Measurements from ENCODE around the gene RNF150. TPM values are rescaled to one million over a fixed set of nuclear protein-coding genes. Genes with fewer than 3 reads are reported as not detected.
"Not testable (repeated sequence)": the region's sequence is repeated elsewhere in the genome, so short reads cannot be mapped to it uniquely, and the experiment has no call there.

Gene RNF150
- total RNA-seq, 1 experiment from 2014 or later, result 0.15 TPM

GRCh38 chr4:141170671-141171070 lies 37.4 kb upstream of the RNF150 start:
- no peaks in the 10 kb centered on the region for H3K4me1 ChIP-seq (replicated peaks; ENCODE audit: insufficient read depth)
- no TSS peak for BruUV-seq (replicated peaks)
- no peaks in the 10 kb centered on the region for H3K27me3 ChIP-seq (ENCODE audit: insufficient read depth, low read depth)
- no peaks in the 10 kb centered on the region for H3K9me2 ChIP-seq (ENCODE audit: insufficient read depth)
- no peaks in the 10 kb centered on the region for H4K20me1 ChIP-seq (ENCODE audit: insufficient read depth)
- H3K79me2 ChIP-seq (ENCODE audit: low read depth), result no peaks in the 10 kb centered on the region
- intact Hi-C loops (cut with micrococcal nuclease; ENCODE audit: unreplicated experiment), result no loop called here
- no peak for TF ChIP-seq EZH2 (IDR thresholded peaks at IDR 0.05; ENCODE audit: low read depth)
- TF ChIP-seq, protein P1, sequence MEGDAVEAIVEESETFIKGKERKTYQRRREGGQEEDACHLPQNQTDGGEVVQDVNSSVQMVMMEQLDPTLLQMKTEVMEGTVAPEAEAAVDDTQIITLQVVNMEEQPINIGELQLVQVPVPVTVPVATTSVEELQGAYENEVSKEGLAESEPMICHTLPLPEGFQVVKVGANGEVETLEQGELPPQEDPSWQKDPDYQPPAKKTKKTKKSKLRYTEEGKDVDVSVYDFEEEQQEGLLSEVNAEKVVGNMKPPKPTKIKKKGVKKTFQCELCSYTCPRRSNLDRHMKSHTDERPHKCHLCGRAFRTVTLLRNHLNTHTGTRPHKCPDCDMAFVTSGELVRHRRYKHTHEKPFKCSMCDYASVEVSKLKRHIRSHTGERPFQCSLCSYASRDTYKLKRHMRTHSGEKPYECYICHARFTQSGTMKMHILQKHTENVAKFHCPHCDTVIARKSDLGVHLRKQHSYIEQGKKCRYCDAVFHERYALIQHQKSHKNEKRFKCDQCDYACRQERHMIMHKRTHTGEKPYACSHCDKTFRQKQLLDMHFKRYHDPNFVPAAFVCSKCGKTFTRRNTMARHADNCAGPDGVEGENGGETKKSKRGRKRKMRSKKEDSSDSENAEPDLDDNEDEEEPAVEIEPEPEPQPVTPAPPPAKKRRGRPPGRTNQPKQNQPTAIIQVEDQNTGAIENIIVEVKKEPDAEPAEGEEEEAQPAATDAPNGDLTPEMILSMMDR (conservative IDR thresholded peaks at IDR 0.05), result no peak
- CTCF ChIA-PET, result no interaction called here
- POLR2A ChIA-PET (ENCODE audit: unreplicated experiment), result no interaction called here
- no peak for DNase-seq
- H3K27ac ChIP-seq, result no peak overlapping the region
- no peaks in the 10 kb centered on the region for H3K36me3 ChIP-seq (ENCODE audit: low read depth)
- no peaks in the 10 kb centered on the region for H3F3A ChIP-seq (ENCODE audit: insufficient read depth, low read depth)
- H3K4me3 ChIP-seq, result no peak overlapping the region
- H2AFZ ChIP-seq, result no peak overlapping the region
- H3K4me2 ChIP-seq, result no peak overlapping the region
- H3K9me3 ChIP-seq (ENCODE audit: insufficient read depth, low read depth), result no peaks in the 10 kb centered on the region

DNA sequence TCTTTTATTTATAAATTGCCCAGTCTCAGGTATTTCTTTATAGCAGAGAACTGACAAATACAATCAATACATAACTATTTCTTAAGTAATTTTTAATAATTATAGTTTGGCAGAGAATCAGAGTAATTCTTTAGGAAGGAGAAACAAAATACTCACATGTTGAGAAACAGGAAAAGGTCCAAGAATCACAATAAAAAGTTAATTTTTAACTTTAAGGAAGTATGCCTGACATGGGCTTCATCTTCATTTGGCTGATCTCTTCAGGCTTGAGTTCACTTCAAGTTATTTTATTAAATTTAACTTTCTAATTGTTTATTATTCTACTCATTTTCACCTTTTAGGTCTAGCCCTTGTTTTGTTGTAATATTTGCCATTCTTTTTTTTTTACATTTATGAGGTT lies 36.1 kb upstream of the RNF150 start:
- Histone ChIP-seq H3K4me1 (replicated peaks; ENCODE audit: insufficient read depth) (no peaks in the 10 kb centered on the region), H3K36me3 (ENCODE audit: low read depth) (no peaks in the 10 kb centered on the region), H3K4me2 (no peak overlapping the region), H3K27ac (no peak overlapping the region), H3K27me3 (ENCODE audit: insufficient read depth, low read depth) (no peaks in the 10 kb centered on the region), H3K9me3 (ENCODE audit: insufficient read depth, low read depth) (no peaks in the 10 kb centered on the region), H3K9me2 (ENCODE audit: insufficient read depth) (no peaks in the 10 kb centered on the region), H3K4me3 (no peak overlapping the region), H4K20me1 (ENCODE audit: insufficient read depth) (no peaks in the 10 kb centered on the region), H3F3A (ENCODE audit: insufficient read depth, low read depth) (no peaks in the 10 kb centered on the region), H3K79me2 (ENCODE audit: low read depth) (no peaks in the 10 kb centered on the region), H2AFZ (no peak overlapping the region)
- TF ChIP-seq, protein P1 (conservative IDR thresholded peaks at IDR 0.05), result no peak
- ChIA-PET POLR2A (ENCODE audit: unreplicated experiment) (no interaction called here), CTCF (no interaction called here)
- no peak for DNase-seq
- intact Hi-C loops (cut with micrococcal nuclease; ENCODE audit: unreplicated experiment), result no loop called here
- no TSS peak for BruUV-seq (replicated peaks)

DNA sequence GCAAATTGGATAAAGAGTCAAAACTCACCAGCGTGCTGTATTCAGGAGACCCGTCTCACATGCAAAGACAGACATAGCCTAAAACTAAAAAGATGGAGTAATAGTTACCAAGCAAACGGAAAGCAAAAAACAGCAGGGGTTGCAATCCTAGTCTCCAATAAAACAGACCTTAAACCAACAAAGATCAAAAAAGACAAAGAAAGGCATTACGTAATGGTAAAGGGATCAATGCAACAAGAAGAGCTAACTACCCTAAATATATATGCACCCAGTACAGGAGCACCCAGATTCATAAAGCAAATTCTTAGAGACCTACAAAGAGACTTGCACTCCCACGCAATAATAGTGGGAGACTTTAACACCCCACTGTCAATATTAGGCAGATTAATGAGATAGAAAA lies 31.7 kb upstream of the RNF150 start:
- intact Hi-C loops (cut with micrococcal nuclease; ENCODE audit: unreplicated experiment); H3K27ac ChIP-seq; POLR2A ChIA-PET (ENCODE audit: unreplicated experiment); H3K79me2 ChIP-seq (ENCODE audit: low read depth); H3K36me3 ChIP-seq (ENCODE audit: low read depth); H3K27me3 ChIP-seq (ENCODE audit: insufficient read depth, low read depth); BruUV-seq (replicated peaks); H3K4me2 ChIP-seq; H3F3A ChIP-seq (ENCODE audit: insufficient read depth, low read depth); H3K4me3 ChIP-seq; H4K20me1 ChIP-seq (ENCODE audit: insufficient read depth); H3K9me3 ChIP-seq (ENCODE audit: insufficient read depth, low read depth); H2AFZ ChIP-seq; H3K4me1 ChIP-seq (replicated peaks; ENCODE audit: insufficient read depth); H3K9me2 ChIP-seq (ENCODE audit: insufficient read depth); CTCF ChIA-PET; DNase-seq: not testable (repeated sequence)

DNA sequence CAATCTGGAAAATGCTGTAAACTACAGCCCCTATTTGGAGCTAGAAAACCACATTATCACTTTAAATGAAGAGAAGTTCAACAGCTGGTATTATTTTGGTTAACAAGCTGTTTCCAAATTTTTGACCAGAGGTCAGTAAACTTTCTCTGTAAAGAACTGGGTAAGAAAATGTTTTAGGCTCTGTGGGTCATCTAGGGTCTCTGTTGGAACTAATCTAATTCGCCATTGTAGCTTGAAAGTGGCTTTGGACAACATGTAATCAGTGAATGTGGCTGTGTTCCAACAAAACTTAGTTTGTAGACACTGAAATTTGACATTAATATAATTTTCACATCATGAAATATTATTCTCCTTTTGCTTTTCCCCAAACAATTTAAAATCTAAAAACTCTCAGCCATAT lies 25.8 kb upstream of the RNF150 start:
- TF ChIP-seq, protein P1 (conservative IDR thresholded peaks at IDR 0.05), result no peak
- no peak for TF ChIP-seq EZH2 (IDR thresholded peaks at IDR 0.05; ENCODE audit: low read depth)
- Histone ChIP-seq H3K36me3 (ENCODE audit: low read depth) (no peaks in the 10 kb centered on the region), H4K20me1 (ENCODE audit: insufficient read depth) (no peaks in the 10 kb centered on the region), H3K9me2 (ENCODE audit: insufficient read depth) (no peaks in the 10 kb centered on the region), H3F3A (ENCODE audit: insufficient read depth, low read depth) (no peaks in the 10 kb centered on the region), H3K27ac (no peak overlapping the region), H2AFZ (no peak overlapping the region), H3K27me3 (ENCODE audit: insufficient read depth, low read depth) (no peaks in the 10 kb centered on the region), H3K4me2 (no peak overlapping the region), H3K4me1 (replicated peaks; ENCODE audit: insufficient read depth) (no peaks in the 10 kb centered on the region), H3K9me3 (ENCODE audit: insufficient read depth, low read depth) (no peaks in the 10 kb centered on the region), H3K4me3 (no peak overlapping the region), H3K79me2 (ENCODE audit: low read depth) (no peaks in the 10 kb centered on the region)
- BruUV-seq (replicated peaks), result no TSS peak
- ChIA-PET POLR2A (ENCODE audit: unreplicated experiment) (no interaction called here), CTCF (no interaction called here)
- DNase-seq, result no peak
- intact Hi-C loops (cut with micrococcal nuclease; ENCODE audit: unreplicated experiment), result loop anchor here (5.0 to 10.0 kb wide), 4 partner anchors 146 to 1928 kb away; no protein-coding TSS in a partner anchor

Measured in PC-9 (cell line).